A549 (cell line): ENCODE measurements around the gene ARHGEF1.

ENCODE experiments used
- MYC ChIP-seq: IDR thresholded peaks from 2 replicates; pipeline ENCODE4 v1.6.1; 2012; ENCODE audit warnings: mild to moderate bottlenecking, inconsistent platforms, low read length, improper control_type of control experiment, borderline replicate concordance
- TP53 ChIP-seq: fragments of 250-450 bp; sonication (Bioruptor Pico); IDR thresholded peaks from 2 replicates; pipeline ENCODE4 v1.5.0; 2021; ENCODE audit warnings: mild to moderate bottlenecking, moderate library complexity
- TF ChIP-seq, protein P1 (sequence below): fragments of >200 bp; sonication (Bioruptor Twin); formaldehyde crosslinking; IDR thresholded peaks from 3 replicates; pipeline ENCODE4 v1.5.1; 2016

DNA sequence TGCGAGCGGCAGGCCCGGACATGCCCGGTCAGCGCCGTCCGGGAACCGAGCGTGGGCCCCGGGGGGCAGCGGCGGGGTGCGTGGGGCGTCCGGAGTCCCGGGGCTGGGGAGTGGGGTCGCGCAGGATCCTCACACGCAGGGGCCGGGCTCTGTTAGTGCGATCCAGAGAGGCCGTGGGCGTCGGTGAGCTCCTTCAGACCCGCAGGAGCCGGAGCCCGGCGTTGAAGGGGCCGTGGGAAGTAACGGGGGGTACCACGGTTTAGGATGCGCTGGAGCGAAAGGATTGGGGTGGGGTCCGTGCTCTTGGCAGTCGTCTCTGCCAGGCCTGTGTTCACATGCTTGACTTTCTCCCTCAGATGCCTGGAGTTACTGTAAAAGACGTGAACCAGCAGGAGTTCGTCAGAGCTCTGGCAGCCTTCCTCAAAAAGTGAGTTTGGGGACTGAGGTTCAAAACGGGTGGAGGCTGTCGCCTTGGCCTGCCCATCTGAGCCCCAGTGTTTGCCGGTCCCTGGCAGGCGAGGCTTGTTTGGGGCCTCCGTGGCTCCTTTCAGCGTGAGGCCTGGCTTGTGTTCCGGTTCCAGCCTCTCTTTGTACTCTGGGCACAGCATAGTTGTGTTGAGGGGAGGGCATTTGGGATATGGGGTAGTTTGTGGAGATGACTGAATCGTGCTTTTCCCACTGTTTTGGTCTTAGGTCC is 22.4 kb upstream of the ARHGEF1 start:
- TF ChIP-seq TP53 (CRISPR knock-in tag) (no peak; the same call in 1 of the 2 replicates), MYC (no peak)
- TF ChIP-seq, protein P1, sequence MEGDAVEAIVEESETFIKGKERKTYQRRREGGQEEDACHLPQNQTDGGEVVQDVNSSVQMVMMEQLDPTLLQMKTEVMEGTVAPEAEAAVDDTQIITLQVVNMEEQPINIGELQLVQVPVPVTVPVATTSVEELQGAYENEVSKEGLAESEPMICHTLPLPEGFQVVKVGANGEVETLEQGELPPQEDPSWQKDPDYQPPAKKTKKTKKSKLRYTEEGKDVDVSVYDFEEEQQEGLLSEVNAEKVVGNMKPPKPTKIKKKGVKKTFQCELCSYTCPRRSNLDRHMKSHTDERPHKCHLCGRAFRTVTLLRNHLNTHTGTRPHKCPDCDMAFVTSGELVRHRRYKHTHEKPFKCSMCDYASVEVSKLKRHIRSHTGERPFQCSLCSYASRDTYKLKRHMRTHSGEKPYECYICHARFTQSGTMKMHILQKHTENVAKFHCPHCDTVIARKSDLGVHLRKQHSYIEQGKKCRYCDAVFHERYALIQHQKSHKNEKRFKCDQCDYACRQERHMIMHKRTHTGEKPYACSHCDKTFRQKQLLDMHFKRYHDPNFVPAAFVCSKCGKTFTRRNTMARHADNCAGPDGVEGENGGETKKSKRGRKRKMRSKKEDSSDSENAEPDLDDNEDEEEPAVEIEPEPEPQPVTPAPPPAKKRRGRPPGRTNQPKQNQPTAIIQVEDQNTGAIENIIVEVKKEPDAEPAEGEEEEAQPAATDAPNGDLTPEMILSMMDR, result no peak
